Ovary (tissue), 9 donors: ENCODE results near the gene NDEL1. TPM values are rescaled to one million over a fixed set of nuclear protein-coding genes. Genes with fewer than 3 reads are reported as not detected.

Source experiments
- DNase-seq, 5 donors: peaks; one replicate each; pipeline ENCODE4 v3.0.0-alpha.2; 2019 to 2020
- H3K27ac ChIP-seq, 2 donors: fragments of 200-600 bp; one replicate each; pipeline versions ENCODE4 v1.5.1 to v1.8.0; 2019 to 2022
- H3K27me3 ChIP-seq: fragments of 200-600 bp; one replicate; pipeline ENCODE4 v1.8.0; 2022
- H3K36me3 ChIP-seq: fragments of 200-600 bp; sonication (generic); one replicate; pipeline ENCODE4 v1.5.1; 2019
- H3K4me1 ChIP-seq: one replicate; pipeline ENCODE4 v1.8.1; 2013; ENCODE audit warnings: mild to moderate bottlenecking, moderate library complexity; ENCODE audit not compliant: insufficient read depth
- H3K4me3 ChIP-seq: fragments of 200-600 bp; sonication (generic); one replicate; pipeline ENCODE4 v1.5.1; 2017
- H3K9me3 ChIP-seq, 2 donors: fragments of 200-600 bp in 1 of 2; sonication (generic) in 1 of 2; one replicate each; pipeline versions ENCODE4 v1.5.1 to v1.8.1; 2013 to 2019; ENCODE audit warnings: mild to moderate bottlenecking in 1 of 2, moderate library complexity in 1 of 2
- CTCF ChIP-seq, 3 donors: fragments of 450-650 bp in 2 of 3; fragments of 200-600 bp in 1 of 3; IDR thresholded peaks; one replicate each; pipeline versions ENCODE4 v1.5.1 to v1.8.0; 2016 to 2022; ENCODE audit warnings: antibody characterized with exemption in 3 of 3, mild to moderate bottlenecking in 1 of 3
- EP300 ChIP-seq: sonication (generic); formaldehyde crosslinking; IDR thresholded peaks from one replicate; pipeline ENCODE4 v1.6.1; 2017; ENCODE audit warnings: antibody characterized with exemption
- POLR2A ChIP-seq: fragments of 450-650 bp; IDR thresholded peaks from one replicate; pipeline ENCODE4 v1.6.1; 2017; ENCODE audit warnings: antibody characterized with exemption, mild to moderate bottlenecking, moderate library complexity
- WGBS, 3 donors: extraction: QIAGEN DNeasy Blood & Tissue Kit in 1 of 3; methylation state at CpG; one replicate each; pipeline versions ENCODE4 v1.1.5 to v1.1.7; 2013 to 2017; 5-methylcytosine and 5-hydroxymethylcytosine counted together
- intact Hi-C, 4 donors: fragments of 100-400 bp; cut with DNase I; formaldehyde crosslinking; loops; one replicate each; pipeline versions ENCODE4 v1.11.0 to v1.15.1; 2022 to 2023
- polyA plus RNA-seq, 2 donors: library from polyadenylated mRNA; stranded (reverse); fragments of 200-250 nt in 1 of 2; fragments of 350-450 nt in 1 of 2; fragmentation: Illumina TruSeq in 1 of 2; extraction: RNeasy Lipid Tissue Mini Kit (QIAGEN cat#74804) in 1 of 2; gene quantifications; one replicate each; pipeline ENCODE4 v1.2.3, GENCODE V29; 2013 to 2014
- total RNA-seq, 7 donors: library from RNA; depleted of rRNA in 2 of 7; stranded (reverse); fragments of >200 nt in 2 of 7; fragmentation: NEBNext Ultra II Directional in 3 of 7; extraction: Animal tissue kit (Norgen Biotek cat#: 25700) in 3 of 7; gene quantifications; one replicate each; pipeline versions ENCODE4 v1.1.0 to v1.2.4, GENCODE V29; 2016 to 2023
- donor health status: DM: no; HTN: no; CAD: no; lungs with moderate emphysema.
- donor health status: DM: no; HTN: no; CAD: no.
- donor health status: Bipolar disorder and iron deficiency.
- donor health status: DM: yes; HTN: yes; CAD: no.
- donor health status: DM: no; HTN: no; CAD: no.
- donor health status: DM: yes; HTN: yes; CAD: no.

Gene NDEL1
- total and polyA plus RNA-seq, 9 donors = 36.7 to 86.5 (median 63.2) TPM

GRCh38 chr17:8436844-8437171, 1.1 kb downstream of the NDEL1 start:
- no peaks in the 10 kb centered on the region for H3K9me3 ChIP-seq
- peak overlapping the region; percentile 97 to 99 for H3K27ac ChIP-seq
- no peaks in the 10 kb centered on the region for H3K27me3 ChIP-seq
- H3K4me3 ChIP-seq = peak overlapping the region; percentile 89
- no peak for TF ChIP-seq POLR2A
- TF ChIP-seq CTCF (IDR thresholded peaks at IDR 0.05) = no peak
- TF ChIP-seq EP300 = no peak
- no peak for DNase-seq
- no peaks in the 10 kb centered on the region for H3K36me3 ChIP-seq
- intact Hi-C loops = no loop called here
- peaks cover 3% of the 10 kb centered on the region for H3K4me1 ChIP-seq
- WGBS, 3 donors = 10 to 13% (median 12%) methylated on average over 5 of the region's 5 CpGs

- peaks cover 5% of the 10 kb centered on the region for H3K4me1 ChIP-seq
- no peak for DNase-seq
- no peak overlapping the region for H3K4me3 ChIP-seq
- no peaks in the 10 kb centered on the region for H3K27me3 ChIP-seq
- H3K9me3 ChIP-seq = no peaks in the 10 kb centered on the region
- intact Hi-C loops = no loop called here
- TF ChIP-seq EP300 = no peak
- no peak for TF ChIP-seq POLR2A
- TF ChIP-seq CTCF (IDR thresholded peaks at IDR 0.05) = no peak
- no peak overlapping the region for H3K27ac ChIP-seq
- 76 to 83% (median 79%) methylated on average over 5 of the region's 5 CpGs for WGBS, 3 donors
- H3K36me3 ChIP-seq = no peaks in the 10 kb centered on the region
Measured at GRCh38 chr17:8438441-8438840, 2.8 kb downstream of the NDEL1 start.

GRCh38 chr17:8439681-8440080, 4.0 kb downstream of the NDEL1 start:
- no peak for DNase-seq
- Histone ChIP-seq H3K36me3 (no peaks in the 10 kb centered on the region), H3K9me3 (no peaks in the 10 kb centered on the region), H3K4me3 (no peak overlapping the region), H3K27ac (no peak overlapping the region), H3K27me3 (no peaks in the 10 kb centered on the region), H3K4me1 (peaks cover 5% of the 10 kb centered on the region)
- no peak for TF ChIP-seq CTCF (IDR thresholded peaks at IDR 0.05)
- no peak for TF ChIP-seq EP300
- TF ChIP-seq POLR2A = no peak
- whole genome bisulfite sequencing, 3 donors = 95 to 98% (median 97%) methylated on average over 3 of the region's 3 CpGs
- intact Hi-C loops = no loop called here

GRCh38 chr17:8441690-8442089, 6.0 kb downstream of the NDEL1 start:
- peaks cover 5% of the 10 kb centered on the region for H3K4me1 ChIP-seq
- intact Hi-C loops = no loop called here
- WGBS, 3 donors = 82 to 85% (median 84%) methylated on average over 2 of the region's 2 CpGs
- no peaks in the 10 kb centered on the region for H3K9me3 ChIP-seq
- H3K27ac ChIP-seq = no peak overlapping the region
- no peaks in the 10 kb centered on the region for H3K27me3 ChIP-seq
- H3K4me3 ChIP-seq = no peak overlapping the region
- DNase-seq = no peak
- TF ChIP-seq POLR2A (no peak), CTCF (IDR thresholded peaks at IDR 0.05) (no peak), EP300 (no peak)
- H3K36me3 ChIP-seq = no peaks in the 10 kb centered on the region

GRCh38 chr17:8442310-8442709, 6.6 kb downstream of the NDEL1 start:
- DNase-seq = no peak
- TF ChIP-seq CTCF (IDR thresholded peaks at IDR 0.05) (no peak), POLR2A (no peak), EP300 (no peak)
- intact Hi-C loops = no loop called here
- Histone ChIP-seq H3K36me3 (no peaks in the 10 kb centered on the region), H3K4me3 (no peak overlapping the region), H3K27me3 (no peaks in the 10 kb centered on the region), H3K4me1 (peaks cover 5% of the 10 kb centered on the region), H3K27ac (no peak overlapping the region), H3K9me3 (no peaks in the 10 kb centered on the region)
- 84 to 93% (median 87%) methylated on average over 2 of the region's 2 CpGs for WGBS, 3 donors
